Vagina (tissue), 2 donors: ENCODE results near the gene USH1G. TPM values are rescaled to one million over a fixed set of nuclear protein-coding genes. Genes with fewer than 3 reads are reported as not detected.

Source experiments
- DNase-seq, 2 donors: peaks; one replicate each; pipeline ENCODE4 v3.0.0-alpha.2; 2017; ENCODE audit errors: extremely low spot score in 2 of 2
- H3K27ac ChIP-seq: fragments of 200-600 bp; sonication (generic); one replicate; pipeline ENCODE4 v1.5.1; 2019
- H3K27me3 ChIP-seq: fragments of 200-600 bp; sonication (generic); one replicate; pipeline ENCODE4 v1.5.1; 2019
- H3K36me3 ChIP-seq, 2 donors: fragments of 200-600 bp; sonication (generic); one replicate each; pipeline ENCODE4 v1.5.1; 2017 to 2019
- H3K4me1 ChIP-seq: fragments of 200-600 bp; sonication (generic); one replicate; pipeline ENCODE4 v1.5.1; 2019
- H3K4me3 ChIP-seq, 2 donors: fragments of 200-600 bp; sonication (generic); 1 replicate in 1 of 2; 2 replicates in 1 of 2; pipeline ENCODE4 v1.5.1; 2016 to 2019
- H3K9me3 ChIP-seq: fragments of 200-600 bp; sonication (generic); one replicate; pipeline ENCODE4 v1.5.1; 2019
- POLR2A ChIP-seq, 2 donors: fragments of 450-650 bp; IDR thresholded peaks; one replicate each; pipeline ENCODE4 v1.6.1; 2017; ENCODE audit warnings: antibody characterized with exemption in 2 of 2, mild to moderate bottlenecking in 2 of 2, moderate library complexity in 2 of 2
- POLR2AphosphoS5 ChIP-seq, 2 donors: sonication (generic); formaldehyde crosslinking; IDR thresholded peaks; one replicate each; pipeline ENCODE4 v1.9.0; 2017; ENCODE audit warnings: antibody characterized with exemption in 2 of 2, mild to moderate bottlenecking in 2 of 2, low read depth in 1 of 2; ENCODE audit not compliant: insufficient read depth in 1 of 2
- intact Hi-C: fragments of 100-400 bp; cut with DNase I; formaldehyde crosslinking; loops from one replicate; pipeline ENCODE4 v1.15.1; 2023
- total RNA-seq: library from RNA; depleted of rRNA; stranded (reverse); fragments of >200 nt; gene quantifications from one replicate; pipeline ENCODE4 v1.2.3, GENCODE V29; 2016
- TF ChIP-seq, protein P1 (sequence below), 3 experiments: fragments of 450-650 bp in 2 of 3; fragments of 200-600 bp in 1 of 3; sonication (generic) in 1 of 3; IDR thresholded peaks; one replicate each; pipeline ENCODE4 v1.5.1; 2017 to 2019; ENCODE audit warnings: antibody characterized with exemption in 3 of 3, mild to moderate bottlenecking in 2 of 3, moderate library complexity in 2 of 3

Gene USH1G
- total RNA-seq, 1 donor from 2014 or later: 0.49 TPM

DNA sequence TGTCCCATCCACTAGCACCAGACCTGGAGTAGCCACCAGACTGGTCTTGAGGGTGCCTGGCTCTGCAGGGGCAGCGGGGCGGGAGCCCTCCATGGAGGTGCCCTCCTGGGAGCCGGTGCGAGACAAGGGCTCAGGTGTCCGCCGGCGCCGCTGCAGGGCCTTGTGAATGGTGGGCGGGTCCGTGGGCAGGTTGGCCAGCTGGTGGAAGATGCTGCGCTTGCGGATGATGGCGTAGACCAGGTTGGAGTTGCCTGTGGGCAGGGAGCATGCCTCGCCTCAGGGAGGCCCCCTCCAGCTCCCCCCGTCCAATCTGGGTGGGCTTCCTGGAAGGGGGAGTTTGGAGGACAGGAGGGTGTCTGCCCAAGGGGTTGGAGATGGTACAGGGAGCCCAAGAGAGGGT is 31.1 kb upstream of the USH1G start:
- Histone ChIP-seq H3K4me1 (no peaks in the 10 kb centered on the region), H3K9me3 (no peaks in the 10 kb centered on the region), H3K27me3 (no peaks in the 10 kb centered on the region), H3K27ac (no peak overlapping the region), H3K4me3 (no peak overlapping the region), H3K36me3 (no peaks in the 10 kb centered on the region)
- TF ChIP-seq, protein P1, sequence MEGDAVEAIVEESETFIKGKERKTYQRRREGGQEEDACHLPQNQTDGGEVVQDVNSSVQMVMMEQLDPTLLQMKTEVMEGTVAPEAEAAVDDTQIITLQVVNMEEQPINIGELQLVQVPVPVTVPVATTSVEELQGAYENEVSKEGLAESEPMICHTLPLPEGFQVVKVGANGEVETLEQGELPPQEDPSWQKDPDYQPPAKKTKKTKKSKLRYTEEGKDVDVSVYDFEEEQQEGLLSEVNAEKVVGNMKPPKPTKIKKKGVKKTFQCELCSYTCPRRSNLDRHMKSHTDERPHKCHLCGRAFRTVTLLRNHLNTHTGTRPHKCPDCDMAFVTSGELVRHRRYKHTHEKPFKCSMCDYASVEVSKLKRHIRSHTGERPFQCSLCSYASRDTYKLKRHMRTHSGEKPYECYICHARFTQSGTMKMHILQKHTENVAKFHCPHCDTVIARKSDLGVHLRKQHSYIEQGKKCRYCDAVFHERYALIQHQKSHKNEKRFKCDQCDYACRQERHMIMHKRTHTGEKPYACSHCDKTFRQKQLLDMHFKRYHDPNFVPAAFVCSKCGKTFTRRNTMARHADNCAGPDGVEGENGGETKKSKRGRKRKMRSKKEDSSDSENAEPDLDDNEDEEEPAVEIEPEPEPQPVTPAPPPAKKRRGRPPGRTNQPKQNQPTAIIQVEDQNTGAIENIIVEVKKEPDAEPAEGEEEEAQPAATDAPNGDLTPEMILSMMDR (IDR thresholded peaks at IDR 0.05): no peak
- TF ChIP-seq POLR2AphosphoS5 (IDR thresholded peaks at IDR 0.05; ENCODE audit: insufficient read depth in 1 of 2, low read depth in 1 of 2) (no peak), POLR2A (IDR thresholded peaks at IDR 0.05) (no peak)
- intact Hi-C loops: no loop called here
- DNase-seq: no peak

DNA sequence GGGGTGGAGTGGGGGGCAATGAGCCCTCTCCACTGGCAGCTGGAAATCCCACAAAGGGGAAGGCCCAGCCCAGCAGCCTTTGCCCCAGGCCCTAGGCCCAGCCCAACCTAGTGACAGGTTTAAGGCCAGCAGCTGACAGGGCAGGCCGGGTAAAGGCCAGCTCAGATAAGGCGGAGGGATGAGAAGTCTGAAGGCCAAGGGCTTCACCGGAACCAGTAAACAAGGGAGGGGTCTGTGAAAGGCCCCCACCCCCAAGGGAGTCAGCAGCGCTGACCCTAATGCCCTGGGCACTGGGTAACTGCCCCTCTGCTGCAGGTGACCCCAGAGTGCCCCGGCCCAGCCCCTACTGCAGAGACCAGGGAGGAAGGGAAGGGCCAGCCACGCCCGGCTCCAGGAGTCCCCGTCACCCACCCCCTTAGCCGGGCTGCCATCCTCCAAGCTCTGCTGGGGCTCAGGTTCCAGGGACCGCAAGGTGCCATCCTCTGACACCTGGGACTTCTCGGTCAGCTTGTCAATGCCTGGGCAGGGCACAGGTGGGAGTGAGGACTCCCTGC is 30.2 kb upstream of the USH1G start:
- no peak overlapping the region for H3K27ac ChIP-seq
- TF ChIP-seq, protein P1 (IDR thresholded peaks at IDR 0.05): no peak
- TF ChIP-seq POLR2AphosphoS5 (IDR thresholded peaks at IDR 0.05; ENCODE audit: insufficient read depth in 1 of 2, low read depth in 1 of 2) (no peak), POLR2A (IDR thresholded peaks at IDR 0.05) (no peak)
- H3K4me3 ChIP-seq: no peak overlapping the region
- no peak for DNase-seq
- H3K27me3 ChIP-seq: no peaks in the 10 kb centered on the region
- no peaks in the 10 kb centered on the region for H3K4me1 ChIP-seq
- H3K9me3 ChIP-seq: no peaks in the 10 kb centered on the region
- no peaks in the 10 kb centered on the region for H3K36me3 ChIP-seq
- intact Hi-C loops: no loop called here

DNA sequence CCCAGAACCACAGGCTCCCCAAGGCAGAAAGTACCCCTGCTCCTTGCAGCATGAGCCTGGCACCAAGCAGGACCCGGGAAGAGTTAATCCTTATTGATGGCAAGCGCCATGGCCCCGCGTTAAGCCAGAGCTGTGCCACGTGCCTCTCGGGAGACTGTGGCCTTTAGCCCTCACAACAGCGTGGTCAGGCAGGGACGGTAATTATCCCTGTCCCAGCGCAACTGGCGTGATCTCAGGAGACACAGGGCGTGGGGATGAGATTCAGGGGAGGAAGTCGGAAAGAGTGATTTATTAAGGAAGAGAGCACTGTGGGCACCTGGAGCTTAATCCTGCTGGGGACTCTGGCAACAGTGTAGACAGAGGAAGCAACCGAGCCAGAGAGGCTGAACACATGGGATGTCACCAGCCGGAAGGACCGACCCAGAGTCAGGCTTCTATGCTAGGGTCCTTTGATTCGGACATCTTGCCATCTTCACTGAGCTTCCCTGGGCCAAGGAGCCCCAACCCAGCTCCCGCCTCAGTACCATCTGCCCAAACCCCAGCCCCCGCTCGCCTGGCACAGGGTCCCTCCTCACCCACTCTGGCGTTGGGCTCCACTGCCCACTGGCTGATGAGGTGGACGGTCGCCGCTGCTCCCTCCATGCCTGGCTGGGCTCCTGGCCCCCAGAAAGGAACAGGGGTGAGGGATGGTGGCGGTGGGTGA is 29.5 kb upstream of the USH1G start:
- no peaks in the 10 kb centered on the region for H3K36me3 ChIP-seq
- DNase-seq: no peak
- TF ChIP-seq POLR2A (IDR thresholded peaks at IDR 0.05): no peak
- TF ChIP-seq POLR2AphosphoS5 (IDR thresholded peaks at IDR 0.05; ENCODE audit: insufficient read depth in 1 of 2, low read depth in 1 of 2): no peak
- TF ChIP-seq, protein P1 (IDR thresholded peaks at IDR 0.05): no peak
- H3K27ac ChIP-seq: no peak overlapping the region
- no peaks in the 10 kb centered on the region for H3K27me3 ChIP-seq
- intact Hi-C loops: no loop called here
- H3K4me1 ChIP-seq: no peaks in the 10 kb centered on the region
- H3K9me3 ChIP-seq: no peaks in the 10 kb centered on the region
- no peak overlapping the region for H3K4me3 ChIP-seq

DNA sequence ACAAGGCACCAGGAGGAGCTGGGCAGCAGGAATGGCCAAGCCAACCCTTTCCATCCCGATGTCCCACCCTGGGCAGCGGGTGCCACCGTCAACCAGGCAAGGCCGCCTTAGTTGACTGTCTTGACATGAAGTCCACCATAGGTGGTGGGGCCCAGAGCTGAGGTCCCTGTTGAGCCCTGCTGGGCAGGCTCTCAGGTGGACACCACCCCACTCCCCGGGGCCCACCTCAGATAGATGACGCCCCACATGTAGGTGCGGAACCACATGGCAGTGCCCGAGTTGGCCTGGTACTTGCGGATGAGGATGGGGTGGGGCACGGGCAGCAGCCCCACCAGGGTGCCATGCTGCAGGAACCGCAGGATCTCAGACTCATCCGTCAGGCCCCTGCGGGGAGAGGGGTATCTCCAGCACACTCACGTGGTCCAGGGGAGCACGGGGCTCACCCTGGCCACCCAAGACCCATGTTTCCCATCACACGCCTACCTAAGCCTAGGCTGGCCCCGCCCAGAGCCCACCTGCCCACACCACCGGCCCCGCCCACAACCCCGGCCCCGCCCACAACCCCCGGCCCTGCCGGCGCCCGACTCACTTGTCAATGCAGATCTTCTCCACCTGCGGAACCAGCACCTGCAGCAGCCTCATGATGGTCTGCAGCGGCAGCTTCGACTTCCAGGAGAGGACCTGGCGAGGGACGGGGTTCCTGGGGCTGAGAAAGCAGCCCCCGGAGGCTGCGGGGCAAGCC is 28.8 kb upstream of the USH1G start:
- H3K27me3 ChIP-seq: no peaks in the 10 kb centered on the region
- TF ChIP-seq, protein P1 (IDR thresholded peaks at IDR 0.05): no peak
- no peak for TF ChIP-seq POLR2A (IDR thresholded peaks at IDR 0.05)
- no peak for TF ChIP-seq POLR2AphosphoS5 (IDR thresholded peaks at IDR 0.05; ENCODE audit: insufficient read depth in 1 of 2, low read depth in 1 of 2)
- DNase-seq: no peak
- intact Hi-C loops: no loop called here
- no peaks in the 10 kb centered on the region for H3K36me3 ChIP-seq
- no peaks in the 10 kb centered on the region for H3K4me1 ChIP-seq
- no peak overlapping the region for H3K27ac ChIP-seq
- no peaks in the 10 kb centered on the region for H3K9me3 ChIP-seq
- no peak overlapping the region for H3K4me3 ChIP-seq

DNA sequence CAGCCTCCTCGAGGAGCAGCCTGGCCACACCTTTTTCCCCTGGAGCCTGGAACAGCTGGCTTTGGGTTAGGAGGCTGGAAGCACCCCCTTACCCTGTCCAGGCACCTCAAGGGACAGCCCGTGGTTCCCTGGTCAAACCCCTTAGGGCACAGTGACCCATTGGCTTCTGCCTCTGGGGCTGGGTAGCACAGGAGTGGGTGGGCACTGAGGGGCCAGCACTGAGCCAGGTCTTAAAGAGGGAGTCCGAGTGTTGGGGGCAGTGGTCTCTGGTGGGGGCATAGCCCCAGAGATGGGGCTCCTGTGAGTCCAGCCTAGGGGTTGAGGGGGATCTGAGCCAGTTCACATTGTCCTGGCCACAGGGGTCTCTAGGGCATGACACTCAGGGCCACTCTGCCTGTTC is 28.0 kb upstream of the USH1G start:
- Histone ChIP-seq H3K9me3 (no peaks in the 10 kb centered on the region), H3K27me3 (no peaks in the 10 kb centered on the region), H3K27ac (no peak overlapping the region), H3K4me1 (no peaks in the 10 kb centered on the region), H3K36me3 (no peaks in the 10 kb centered on the region), H3K4me3 (no peak overlapping the region)
- TF ChIP-seq POLR2AphosphoS5 (IDR thresholded peaks at IDR 0.05; ENCODE audit: insufficient read depth in 1 of 2, low read depth in 1 of 2) (no peak), POLR2A (IDR thresholded peaks at IDR 0.05) (no peak)
- TF ChIP-seq, protein P1 (IDR thresholded peaks at IDR 0.05): no peak
- no peak for DNase-seq
- intact Hi-C loops: no loop called here
